ENCODE results near the gene WRNIP1.

DNA sequence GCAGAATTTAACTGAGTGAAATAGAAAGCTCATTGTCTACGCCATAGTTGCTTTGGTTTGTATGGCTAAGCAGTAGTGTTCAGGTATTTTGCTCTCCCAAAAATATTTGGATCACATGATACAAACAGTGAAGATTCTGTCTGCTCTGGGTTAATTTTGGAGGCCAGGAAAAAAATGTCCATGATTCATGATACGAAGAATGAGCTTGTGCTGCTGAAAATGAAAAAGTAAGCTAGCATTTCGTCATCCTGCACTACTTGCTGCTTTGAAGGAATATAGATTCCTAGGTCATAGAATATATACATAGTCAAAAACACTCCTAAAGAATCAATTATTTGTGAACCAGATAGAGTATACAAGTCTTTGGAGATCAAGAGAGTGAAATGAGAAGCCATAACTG, 8.3 kb downstream of the WRNIP1 start:
- TF ChIP-seq, protein P1, sequence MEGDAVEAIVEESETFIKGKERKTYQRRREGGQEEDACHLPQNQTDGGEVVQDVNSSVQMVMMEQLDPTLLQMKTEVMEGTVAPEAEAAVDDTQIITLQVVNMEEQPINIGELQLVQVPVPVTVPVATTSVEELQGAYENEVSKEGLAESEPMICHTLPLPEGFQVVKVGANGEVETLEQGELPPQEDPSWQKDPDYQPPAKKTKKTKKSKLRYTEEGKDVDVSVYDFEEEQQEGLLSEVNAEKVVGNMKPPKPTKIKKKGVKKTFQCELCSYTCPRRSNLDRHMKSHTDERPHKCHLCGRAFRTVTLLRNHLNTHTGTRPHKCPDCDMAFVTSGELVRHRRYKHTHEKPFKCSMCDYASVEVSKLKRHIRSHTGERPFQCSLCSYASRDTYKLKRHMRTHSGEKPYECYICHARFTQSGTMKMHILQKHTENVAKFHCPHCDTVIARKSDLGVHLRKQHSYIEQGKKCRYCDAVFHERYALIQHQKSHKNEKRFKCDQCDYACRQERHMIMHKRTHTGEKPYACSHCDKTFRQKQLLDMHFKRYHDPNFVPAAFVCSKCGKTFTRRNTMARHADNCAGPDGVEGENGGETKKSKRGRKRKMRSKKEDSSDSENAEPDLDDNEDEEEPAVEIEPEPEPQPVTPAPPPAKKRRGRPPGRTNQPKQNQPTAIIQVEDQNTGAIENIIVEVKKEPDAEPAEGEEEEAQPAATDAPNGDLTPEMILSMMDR (conservative IDR thresholded peaks at IDR 0.05 in 1 of 2, IDR thresholded peaks at IDR 0.05 in 1 of 2; ENCODE audit: extremely low read depth in 1 of 2, insufficient read depth in 1 of 2, low read depth in 1 of 2, low read length in 2 of 2) = no peak
- no peak for TF ChIP-seq EZH2 (IDR thresholded peaks at IDR 0.05; ENCODE audit: borderline replicate concordance, low read length)

Data from mammary epithelial cell (primary cell).